NCI-H2081 treated with DMSO at 0.1 percent for 48 hours (cell line): ENCODE measurements around the gene CRYGB.
"Not testable (repeated sequence)": the region's sequence is repeated elsewhere in the genome, so short reads cannot be mapped to it uniquely, and the experiment has no call there.

ENCODE experiments used
- DNase-seq: peaks from one replicate; lab custom pipeline; 2025; lab: John Stamatoyannopoulos, UW

CRYGB gene

GRCh38 chr2:208112969-208113368 is 33.0 kb downstream of the CRYGB start:
- DNase-seq, result no peak

- DNase-seq, result not testable (repeated sequence)
Measured at GRCh38 chr2:208112273-208112745, 33.6 kb downstream of the CRYGB start.

- no peak for DNase-seq
Measured at GRCh38 chr2:208103616-208104015, 42.3 kb downstream of the CRYGB start.

GRCh38 chr2:208101716-208102631 is 44.0 kb downstream of the CRYGB start:
- no peak for DNase-seq

- no peak for DNase-seq
Measured at GRCh38 chr2:208099682-208100470, 46.1 kb downstream of the CRYGB start.

- DNase-seq, result not testable (repeated sequence)
Measured at GRCh38 chr2:208098701-208099100, 47.3 kb downstream of the CRYGB start.

GRCh38 chr2:208098267-208098666 is 47.7 kb downstream of the CRYGB start:
- no peak for DNase-seq

GRCh38 chr2:208097801-208098200 is 48.2 kb downstream of the CRYGB start:
- no peak for DNase-seq

GRCh38 chr2:208097313-208097712 is 48.6 kb downstream of the CRYGB start:
- DNase-seq, result no peak

GRCh38 chr2:208096080-208096479 is 49.9 kb downstream of the CRYGB start:
- DNase-seq, result no peak

- DNase-seq, result no peak
Measured at GRCh38 chr2:208093128-208093527, 52.8 kb downstream of the CRYGB start.
